Breast epithelium (tissue), 3 donors: ENCODE results near the gene FOXN3.

Experiments used
- POLR2A ChIP-seq: fragments of 450-650 bp; IDR thresholded peaks from one replicate; pipeline ENCODE4 v1.6.1; 2016; ENCODE audit warnings: antibody characterized with exemption, mild to moderate bottlenecking, moderate library complexity
- TF ChIP-seq, protein P1 (sequence below), 3 donors: fragments of 450-650 bp; IDR thresholded peaks; one replicate each; pipeline ENCODE4 v1.5.1; 2016 to 2017; ENCODE audit warnings: antibody characterized with exemption in 3 of 3, mild to moderate bottlenecking in 3 of 3, moderate library complexity in 3 of 3

DNA sequence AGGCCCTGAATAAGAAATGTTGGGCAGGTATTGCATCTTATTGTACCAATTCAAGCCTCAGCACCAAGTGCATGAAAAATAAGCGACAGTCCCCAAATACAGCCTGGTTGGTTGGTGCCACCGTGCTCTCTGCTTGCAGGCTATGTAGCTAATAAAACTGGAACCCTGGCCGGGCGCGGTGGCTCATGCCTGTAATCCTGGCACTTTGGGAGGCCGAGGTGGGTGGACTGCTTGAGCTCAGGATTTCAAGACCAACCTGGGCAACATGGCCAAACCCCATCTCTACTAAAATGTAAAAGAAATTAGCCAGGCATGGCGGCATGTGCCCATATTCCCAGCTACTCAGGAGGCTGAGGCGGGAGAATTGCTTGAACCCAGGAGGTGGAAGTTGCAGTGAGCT lies 25.5 kb downstream of the FOXN3 start:
- TF ChIP-seq POLR2A: no peak
- TF ChIP-seq, protein P1, sequence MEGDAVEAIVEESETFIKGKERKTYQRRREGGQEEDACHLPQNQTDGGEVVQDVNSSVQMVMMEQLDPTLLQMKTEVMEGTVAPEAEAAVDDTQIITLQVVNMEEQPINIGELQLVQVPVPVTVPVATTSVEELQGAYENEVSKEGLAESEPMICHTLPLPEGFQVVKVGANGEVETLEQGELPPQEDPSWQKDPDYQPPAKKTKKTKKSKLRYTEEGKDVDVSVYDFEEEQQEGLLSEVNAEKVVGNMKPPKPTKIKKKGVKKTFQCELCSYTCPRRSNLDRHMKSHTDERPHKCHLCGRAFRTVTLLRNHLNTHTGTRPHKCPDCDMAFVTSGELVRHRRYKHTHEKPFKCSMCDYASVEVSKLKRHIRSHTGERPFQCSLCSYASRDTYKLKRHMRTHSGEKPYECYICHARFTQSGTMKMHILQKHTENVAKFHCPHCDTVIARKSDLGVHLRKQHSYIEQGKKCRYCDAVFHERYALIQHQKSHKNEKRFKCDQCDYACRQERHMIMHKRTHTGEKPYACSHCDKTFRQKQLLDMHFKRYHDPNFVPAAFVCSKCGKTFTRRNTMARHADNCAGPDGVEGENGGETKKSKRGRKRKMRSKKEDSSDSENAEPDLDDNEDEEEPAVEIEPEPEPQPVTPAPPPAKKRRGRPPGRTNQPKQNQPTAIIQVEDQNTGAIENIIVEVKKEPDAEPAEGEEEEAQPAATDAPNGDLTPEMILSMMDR (IDR thresholded peaks at IDR 0.05): no peak
